HG02588 (cell line): Measurements from ENCODE around the gene SETDB2.
"Not testable (repeated sequence)": the region's sequence is repeated elsewhere in the genome, so short reads cannot be mapped to it uniquely, and the experiment has no call there.

Source experiments
- ATAC-seq: cut with Tn5 transposase; IDR thresholded peaks from one replicate; pipeline ENCODE4 v1.9.1; 2021; ENCODE audit warnings: mild to moderate bottlenecking, moderate library complexity; ENCODE audit not compliant: unreplicated experiment

SETDB2 gene

DNA sequence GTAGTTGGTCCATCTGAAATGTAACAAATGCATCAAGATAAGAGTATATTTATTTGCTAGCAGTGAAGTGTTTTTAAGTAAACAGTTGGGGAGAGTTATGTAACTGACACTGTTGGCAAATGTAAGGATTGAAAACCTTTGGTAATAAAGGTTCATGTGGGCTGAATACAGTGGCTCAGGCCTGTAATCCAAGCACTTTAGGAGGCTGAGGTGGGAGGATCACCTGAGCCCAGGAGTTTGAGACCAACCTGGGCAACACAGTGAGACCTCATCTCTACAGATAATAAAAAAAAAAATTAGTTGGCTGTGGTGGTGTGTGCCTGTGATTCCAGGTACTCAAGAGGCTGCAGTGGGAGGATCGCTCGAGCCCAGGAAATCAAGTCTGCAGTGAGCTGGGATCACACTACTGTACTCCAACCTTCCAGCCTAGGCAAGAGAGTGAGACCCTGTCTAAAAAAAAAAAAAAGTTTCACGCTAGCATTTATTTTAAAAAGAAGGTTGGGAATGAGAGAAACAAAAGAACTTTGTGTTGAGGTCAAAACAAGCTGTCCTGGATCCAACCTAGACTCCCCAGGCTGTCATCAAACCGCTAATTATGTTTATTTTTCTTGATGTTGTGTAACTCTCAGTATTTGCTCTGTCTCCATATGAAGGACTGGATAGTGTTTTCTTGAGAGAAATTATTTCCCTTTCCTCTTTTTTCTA lies 20.7 kb downstream of the SETDB2 start:
- no peak for ATAC-seq

DNA sequence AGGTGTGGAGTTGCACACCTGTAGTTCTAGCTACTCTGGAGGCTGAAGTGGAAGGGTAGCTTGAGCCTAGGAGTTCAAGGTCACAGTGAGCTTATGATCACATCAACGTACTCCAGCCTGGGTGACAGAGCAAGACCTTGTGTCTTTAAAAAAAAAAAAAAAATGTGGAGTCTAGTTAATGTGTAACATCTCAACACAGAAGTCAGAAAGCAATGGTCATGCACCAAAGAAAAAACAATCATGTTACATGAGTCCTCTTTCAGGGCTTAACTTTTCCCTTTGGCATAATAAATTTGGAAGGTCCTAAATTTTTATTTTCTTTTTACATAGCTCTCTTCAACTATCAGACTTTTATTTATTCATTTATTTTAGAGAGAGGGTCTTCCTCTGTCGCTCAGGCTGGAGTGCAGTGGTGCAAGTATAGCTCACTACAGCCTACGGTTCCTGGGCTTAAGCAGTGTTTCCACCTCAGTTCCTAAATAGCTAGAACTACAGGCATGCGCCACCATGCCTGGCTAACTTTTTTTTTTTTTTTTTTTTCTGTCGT lies 22.3 kb downstream of the SETDB2 start:
- ATAC-seq = no peak

DNA sequence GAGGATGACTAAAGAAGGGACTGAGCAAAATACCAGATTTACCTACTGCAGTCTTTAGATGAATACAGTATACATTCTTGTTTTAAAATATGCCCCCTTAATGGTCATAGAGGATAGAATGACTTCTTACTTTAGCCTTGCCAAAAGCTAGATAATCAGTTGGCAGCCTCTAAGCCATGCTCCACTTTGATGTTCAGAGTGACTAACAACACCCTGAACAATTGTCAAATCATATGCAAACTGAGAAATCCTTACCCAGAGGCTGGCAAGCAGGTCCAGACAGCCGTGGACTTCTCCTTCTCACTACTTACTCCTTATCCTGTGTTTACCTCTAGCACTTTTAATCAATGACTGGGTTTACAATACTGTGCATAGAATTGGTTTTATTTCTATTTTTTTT lies 28.1 kb downstream of the SETDB2 start:
- no peak for ATAC-seq

DNA sequence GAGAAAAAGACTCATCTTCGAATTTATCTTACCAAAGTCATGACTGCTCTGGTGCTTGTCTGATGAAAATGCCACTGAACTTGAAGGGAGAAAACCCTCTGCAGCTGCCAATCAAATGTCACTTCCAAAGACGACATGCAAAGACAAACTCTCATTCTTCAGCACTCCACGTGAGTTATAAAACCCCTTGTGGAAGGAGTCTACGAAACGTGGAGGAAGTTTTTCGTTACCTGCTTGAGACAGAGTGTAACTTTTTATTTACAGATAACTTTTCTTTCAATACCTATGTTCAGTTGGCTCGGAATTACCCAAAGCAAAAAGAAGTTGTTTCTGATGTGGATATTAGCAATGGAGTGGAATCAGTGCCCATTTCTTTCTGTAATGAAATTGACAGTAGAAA lies 32.5 kb downstream of the SETDB2 start:
- no peak for ATAC-seq

DNA sequence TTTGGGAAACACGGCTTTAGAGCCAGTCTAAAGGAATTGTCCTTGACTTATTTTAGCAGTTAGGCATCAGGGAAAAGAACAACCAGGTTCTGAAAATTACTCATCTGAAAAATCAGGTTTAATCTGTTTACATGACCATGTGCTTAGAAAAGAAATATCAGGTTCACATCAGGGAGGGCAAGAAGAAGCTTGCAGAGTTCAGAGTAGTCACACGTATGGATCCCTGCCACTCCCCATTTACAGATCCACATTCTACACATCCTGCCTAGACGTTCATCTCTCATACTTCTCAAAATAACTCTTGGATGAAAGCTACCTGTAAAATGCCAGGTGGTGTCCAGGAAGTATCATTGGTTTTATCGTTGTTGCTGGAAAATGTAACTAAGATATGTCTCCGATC lies 37.7 kb downstream of the SETDB2 start:
- no peak for ATAC-seq

DNA sequence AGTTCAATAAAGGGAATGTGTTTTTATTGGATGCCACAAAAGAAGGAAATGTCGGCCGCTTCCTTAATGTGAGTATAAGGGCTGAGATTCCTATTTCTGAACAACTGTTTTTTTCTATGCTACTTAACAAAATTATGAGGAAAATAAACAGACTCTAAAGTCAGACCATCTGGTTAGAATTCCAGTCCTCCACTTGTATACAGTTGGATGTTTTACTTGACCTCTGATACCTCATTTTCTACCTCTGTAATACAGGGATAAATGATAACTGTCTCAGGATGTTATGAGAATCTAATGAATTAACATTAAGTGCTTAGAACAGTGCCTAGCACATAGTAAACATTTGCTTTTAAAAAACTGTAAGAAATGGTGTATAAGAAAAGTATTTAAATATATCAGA lies 44.5 kb downstream of the SETDB2 start:
- no peak for ATAC-seq

DNA sequence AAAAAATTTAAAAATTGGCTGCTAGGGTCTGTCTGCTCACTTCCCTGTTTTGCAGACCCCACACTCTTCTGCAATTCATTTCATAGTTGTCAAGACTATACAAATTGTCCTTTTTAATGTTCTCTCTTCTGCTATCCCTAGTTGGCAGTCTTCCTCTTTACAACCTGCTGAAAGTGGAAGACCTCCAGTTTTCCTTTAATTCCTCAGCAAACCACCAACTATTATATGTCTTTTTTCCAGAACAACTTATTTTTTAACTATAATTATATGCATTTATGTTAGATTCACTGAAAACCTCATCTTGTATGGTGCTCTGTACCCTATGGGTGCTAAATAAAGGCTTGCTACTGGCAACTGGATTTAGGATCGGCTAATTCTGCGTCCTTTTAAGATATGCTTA lies 50.6 kb downstream of the SETDB2 start:
- no peak for ATAC-seq

DNA sequence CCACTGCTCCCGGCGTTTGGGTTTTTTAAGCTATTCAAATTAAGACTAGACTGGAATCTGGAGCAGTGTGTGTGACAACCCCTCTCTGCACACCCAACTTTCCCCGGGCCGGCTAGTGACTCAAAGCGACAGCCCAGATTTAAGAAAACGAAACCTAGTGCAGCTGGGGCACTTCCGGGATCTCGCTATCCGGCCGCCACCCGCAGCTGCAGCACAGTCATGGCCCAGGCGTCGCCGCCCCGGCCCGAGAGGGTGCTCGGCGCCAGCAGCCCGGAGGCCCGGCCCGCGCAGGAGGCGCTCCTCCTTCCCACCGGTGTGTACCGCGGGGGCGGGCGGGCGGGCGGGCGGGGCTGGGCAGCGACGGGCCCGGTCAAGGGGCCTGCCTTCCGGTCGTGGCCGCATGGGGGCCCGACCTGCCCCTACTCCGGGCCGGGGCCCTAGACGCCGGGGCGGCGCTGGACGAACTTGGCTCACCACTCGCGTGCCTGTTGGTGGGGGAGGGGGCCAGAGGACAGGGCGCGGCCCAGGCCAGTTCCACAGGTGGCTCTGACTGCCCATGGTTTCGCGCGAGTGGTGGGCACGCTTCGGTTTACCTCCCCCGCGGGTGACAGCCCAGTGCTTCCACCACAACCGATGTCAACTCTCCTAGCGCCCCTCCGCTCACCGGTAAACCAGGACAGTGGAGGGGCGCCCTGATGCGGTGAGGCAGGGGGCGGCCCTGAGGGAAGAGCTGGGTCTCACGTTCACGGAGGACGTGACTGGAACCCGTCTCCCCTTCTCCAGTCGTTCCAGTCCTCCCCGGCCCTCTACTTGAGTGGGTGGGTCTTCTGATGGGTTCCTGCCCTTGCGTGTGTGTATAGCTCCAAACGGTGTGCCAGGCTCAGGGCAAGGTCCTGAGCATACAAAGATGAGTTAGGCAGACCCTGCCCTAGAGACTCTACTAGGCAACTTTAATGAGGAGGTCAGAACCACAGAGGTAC lies 52.0 kb downstream of the SETDB2 start, which contains the start of gene PHF11:
Gene PHF11, plus strand, starts transcription at position 171 of the 980 bp plus-strand sequence. Its CDS starts 49 bp downstream, at position 220.
- ATAC-seq = peak; percentile 84

DNA sequence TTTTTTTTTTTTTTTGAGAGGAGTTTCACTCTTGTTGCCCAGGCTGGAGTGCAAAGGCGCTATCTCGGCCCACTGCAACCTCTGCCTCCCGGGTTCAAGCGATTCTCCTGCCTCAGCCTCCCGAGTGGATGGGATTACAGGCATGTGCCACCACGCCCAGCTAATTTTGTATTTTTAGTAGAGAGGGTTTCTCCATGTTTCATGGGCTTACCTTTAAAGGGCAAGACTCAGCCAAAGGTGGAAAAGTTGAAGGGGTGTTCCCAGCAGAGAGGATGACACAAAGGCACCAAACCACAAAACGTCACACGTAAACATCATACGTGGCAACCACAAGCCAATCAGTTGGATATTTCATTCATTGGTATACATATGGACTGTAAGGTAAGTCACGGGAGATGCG lies 52.8 kb downstream of the SETDB2 start:
- not testable (repeated sequence) for ATAC-seq

DNA sequence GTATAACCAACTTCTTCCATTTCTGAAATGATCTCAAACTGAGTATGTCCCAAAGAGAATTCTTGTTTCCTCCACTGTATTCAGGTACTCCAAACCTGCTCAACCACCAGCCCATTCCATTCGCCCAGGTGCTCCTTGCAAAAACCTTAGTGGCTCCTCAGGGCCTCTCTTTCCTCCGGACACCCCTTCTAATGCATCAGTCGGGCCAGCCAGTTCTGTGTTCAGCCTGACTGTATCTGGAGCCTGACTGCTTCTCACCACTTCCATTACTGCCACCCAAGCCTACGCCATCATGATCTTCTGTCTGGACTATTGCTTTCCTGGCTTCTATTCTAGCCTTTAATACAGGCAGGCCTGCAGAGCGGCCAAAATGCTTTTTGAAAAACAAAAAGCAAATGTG lies 53.2 kb downstream of the SETDB2 start:
- no peak for ATAC-seq

DNA sequence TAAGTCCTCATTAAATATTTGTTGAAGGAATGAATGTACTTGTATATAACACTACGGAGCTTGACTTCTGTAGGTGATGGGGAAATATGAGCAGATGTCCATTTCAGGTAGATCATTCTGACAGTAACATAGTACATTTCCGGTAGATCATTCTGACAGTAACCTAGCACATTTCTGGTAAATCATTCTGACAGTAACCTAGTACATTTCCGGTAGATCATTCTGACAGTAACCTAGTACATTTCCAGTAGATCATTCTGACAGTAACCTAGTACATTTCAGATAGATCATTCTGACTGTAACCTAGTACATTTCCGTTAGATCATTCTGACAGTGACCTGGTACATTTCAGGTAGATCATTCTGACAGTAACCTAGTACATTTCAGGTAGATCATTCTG lies 54.1 kb downstream of the SETDB2 start:
- no peak for ATAC-seq

DNA sequence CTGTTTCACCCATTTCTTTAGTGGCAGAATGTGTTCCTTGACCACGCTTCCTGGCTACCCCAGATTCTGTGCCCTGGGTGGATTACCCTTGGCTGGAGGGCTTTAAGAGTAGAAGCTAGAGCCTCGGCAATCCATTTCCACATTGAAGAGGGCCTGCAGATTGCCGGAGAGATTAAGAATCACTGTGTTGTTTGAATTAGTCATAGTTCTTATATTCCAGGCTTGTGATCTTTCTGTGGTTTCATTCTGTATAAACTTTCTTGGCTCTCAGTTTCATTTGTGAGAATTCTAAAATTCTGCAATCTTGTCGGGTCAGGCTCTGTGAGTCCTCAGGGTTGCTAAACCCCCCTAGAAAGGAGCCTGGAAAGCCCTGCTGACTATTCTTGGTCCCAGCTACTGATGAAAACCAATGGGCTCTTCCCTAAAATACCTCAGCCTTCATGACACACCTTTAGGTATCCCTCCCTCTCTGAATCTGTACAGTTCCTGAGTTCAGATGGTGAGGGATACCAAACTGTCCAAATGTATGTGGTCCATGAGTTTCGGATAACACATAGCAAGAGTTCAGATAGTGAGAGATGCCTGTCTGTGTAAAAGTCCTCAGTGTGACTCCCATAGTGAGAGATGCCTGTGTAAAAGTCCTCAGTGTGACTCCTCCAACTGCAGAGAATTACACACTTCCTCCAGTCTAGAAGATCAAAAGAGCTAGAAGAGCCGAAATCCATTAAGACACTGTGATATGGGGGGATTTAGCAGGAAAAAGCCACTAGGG lies 56.0 kb downstream of the SETDB2 start:
- ATAC-seq = no peak

DNA sequence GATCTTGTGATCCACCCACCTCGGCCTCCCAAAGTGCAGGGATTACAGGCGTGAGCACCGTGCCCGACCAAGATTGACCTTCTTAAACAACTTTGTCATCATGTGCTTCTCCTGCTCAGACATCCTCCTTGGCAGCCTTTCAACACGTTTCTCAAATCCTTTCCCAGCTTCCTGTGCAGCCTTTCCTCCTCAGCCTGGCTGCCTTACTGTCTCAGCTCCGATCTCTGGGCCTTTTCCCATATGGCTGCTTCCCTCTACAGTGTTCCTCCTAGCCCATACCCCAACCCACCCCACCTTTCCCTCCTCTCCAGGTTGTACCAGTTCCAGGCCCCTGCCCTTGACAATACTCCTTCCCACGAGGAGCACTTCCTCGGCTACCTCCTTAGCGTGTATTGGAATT lies 58.9 kb downstream of the SETDB2 start:
- ATAC-seq = no peak

DNA sequence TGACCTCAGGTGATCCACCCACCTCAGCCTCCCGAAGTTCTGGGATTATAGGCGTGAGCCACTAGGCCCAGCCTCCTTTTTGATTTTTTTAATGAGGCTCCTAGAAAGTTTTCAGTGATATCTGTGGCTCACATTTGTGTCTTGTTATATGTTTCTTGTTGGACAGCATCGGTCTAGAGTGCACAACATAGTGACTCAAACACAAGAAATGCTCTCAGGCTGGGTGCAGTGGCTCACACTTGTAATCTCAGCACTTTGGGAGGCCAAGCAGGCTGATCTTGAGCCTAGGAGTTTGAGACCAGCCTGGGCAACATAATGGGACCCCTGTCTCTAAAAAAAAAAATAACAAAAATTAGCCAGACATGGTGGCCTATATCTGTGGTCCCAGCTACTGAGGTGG lies 59.9 kb downstream of the SETDB2 start:
- no peak for ATAC-seq

DNA sequence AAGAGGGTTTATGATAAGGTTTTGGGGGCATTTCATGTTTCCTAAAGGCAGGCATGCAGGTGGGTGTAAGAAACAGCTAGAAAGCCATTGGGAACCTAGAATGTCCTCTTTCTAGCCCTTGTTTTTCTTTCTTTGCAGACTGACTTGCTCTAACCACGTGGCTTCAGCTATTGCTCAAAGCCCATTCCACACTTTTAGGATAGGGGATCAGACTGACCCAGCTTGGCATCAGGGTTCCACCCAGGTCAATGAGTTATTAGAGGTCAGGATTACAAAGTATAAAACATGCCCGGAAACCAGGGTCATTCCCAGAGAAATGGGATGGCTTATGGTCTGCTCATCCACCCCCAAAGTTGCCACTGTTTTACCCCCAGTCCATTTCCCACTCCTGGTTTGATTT lies 68.5 kb downstream of the SETDB2 start:
- no peak for ATAC-seq

DNA sequence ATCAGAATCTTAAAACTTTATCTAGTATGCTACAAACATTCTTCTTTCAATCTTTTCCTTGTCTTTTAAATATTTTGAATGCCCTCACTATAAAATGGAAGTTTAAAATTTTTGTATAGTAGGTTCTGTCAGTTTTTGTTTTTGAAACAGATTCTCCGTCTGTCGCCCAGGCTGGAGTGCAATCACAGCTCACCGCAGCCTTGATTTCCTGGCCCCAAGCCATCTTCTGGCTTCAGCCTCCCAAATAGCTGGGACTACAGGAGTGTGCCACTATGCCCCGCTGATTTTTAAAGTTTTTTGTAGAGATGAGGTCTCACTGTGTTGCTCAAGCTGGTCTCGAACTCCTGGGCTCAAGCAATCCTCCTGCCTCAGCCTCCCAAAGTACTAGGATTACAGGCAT lies 72.4 kb downstream of the SETDB2 start:
- no peak for ATAC-seq

DNA sequence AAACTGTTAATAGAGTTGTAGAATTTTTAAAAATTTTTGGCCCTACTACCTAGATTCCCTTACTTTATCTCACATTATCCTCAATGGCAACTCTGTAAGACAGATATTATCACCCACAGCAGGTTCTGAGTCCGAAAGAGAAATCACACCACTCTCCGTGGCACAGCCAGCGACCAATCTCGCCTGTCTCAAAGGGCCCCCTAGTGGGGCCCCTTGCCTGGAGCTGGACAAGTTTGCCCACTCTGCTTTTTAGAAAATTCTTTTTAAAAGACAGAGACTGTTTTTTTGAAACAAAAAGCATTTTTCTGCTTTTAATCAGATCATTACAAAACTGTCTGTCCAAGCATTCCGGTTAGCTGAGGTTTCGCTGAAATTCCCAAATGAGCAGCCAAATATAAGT lies 73.4 kb downstream of the SETDB2 start:
- ATAC-seq = no peak

DNA sequence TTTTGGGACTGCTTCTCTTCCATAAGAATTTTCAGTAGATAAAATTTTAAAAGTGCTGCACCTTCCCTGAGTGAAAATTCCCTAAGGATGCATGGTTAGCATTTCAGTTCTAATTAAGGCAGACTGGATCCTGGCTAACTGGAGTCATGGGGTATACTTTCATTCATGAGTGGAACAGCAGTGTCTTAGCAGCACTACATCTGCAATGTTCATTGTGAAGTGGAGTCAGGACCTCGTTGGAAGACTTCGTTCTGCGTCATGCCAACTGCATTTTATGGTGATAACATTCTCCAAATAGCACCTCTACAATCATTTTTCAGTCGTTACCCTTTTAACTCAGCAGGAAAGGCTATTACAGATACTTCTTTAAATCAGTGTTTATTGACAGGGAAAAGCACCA lies 77.2 kb downstream of the SETDB2 start:
- no peak for ATAC-seq

DNA sequence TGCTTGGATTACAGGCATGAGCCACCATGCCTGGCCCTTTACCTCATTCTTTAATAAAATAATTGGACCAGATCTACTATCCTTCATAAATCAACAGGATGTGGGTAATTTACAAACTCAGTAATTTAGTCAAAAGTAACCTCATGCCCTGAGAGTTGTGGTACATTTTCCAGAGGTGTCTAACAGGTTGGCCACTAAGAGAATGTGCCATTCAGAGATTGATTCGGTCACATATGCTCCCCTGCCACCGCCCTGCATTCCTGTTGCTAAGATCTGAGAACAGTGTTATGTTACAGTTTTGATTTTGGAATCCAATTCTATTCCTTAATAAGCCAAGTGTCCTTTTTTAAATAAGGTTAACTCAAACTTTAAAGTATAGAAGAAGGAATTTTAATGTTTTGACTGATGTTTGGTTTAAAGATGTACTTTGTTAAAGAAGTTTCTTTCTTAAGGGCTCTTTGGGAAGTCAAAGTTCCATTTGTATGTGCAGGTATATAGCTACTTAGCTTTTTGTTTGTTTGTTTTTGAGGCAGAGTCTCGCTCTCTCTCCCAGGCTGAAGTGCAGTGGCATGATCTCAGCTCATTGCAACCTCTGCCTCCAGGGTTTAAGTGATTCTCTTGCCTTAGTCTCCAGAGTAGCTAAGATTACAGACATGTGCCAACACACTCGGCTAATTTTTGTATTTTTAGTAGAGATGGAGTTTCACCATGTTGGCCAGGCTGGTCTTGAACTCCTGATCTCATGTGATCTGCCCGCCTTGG lies 80.8 kb downstream of the SETDB2 start:
- ATAC-seq = no peak

DNA sequence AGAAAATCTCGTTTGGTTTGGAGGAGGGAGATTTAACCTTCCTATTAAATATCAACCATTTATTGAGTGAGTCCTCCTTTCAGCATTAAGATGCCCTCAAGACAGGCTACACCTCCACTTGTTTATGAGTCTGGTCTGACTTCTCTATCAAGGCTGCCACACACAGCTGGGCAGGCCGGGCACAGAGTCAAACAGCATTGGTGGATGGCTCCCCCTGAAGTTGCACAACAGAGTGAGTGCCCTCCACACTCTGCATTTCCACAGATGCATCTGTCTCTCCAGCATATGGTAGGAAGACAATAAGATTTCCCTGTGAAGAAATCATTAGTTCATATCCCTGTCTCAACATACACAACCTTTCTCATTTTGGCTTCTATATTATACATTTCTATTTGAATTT lies 83.0 kb downstream of the SETDB2 start:
- no peak for ATAC-seq
